Activated CD8-positive, alpha-beta memory T cell treated with anti-CD3 and anti-CD28 coated beads for 36 hours (primary cell): ENCODE data around the gene PPP4R2. TPM values are rescaled to one million over a fixed set of nuclear protein-coding genes. Genes with fewer than 3 reads are reported as not detected.

ENCODE experiments used
- CTCF ChIA-PET: fragments of 350-600 bp; sonication (Branson Sonifier 250); formaldehyde crosslinking; loops from one replicate; lab custom pipeline; 2021; ENCODE audit warnings: antibody characterized with exemption; lab: Charles Lee
- POLR2A ChIA-PET: fragments of 350-600 bp; sonication (Branson Sonifier 250); formaldehyde crosslinking; loops from one replicate; lab custom pipeline; 2021; ENCODE audit warnings: antibody characterized with exemption; lab: Charles Lee
- total RNA-seq, 2 experiments: library from RNA; stranded (reverse); gene quantifications; one replicate each; pipeline ENCODE4 v1.2.3, GENCODE V29; 2021

Gene PPP4R2
- total RNA-seq, 2 experiments from 2014 or later, result 118 to 121 TPM

GRCh38 chr3:73052857-73053256, 56.2 kb downstream of the PPP4R2 start:
- CTCF ChIA-PET, result no interaction called here
- POLR2A ChIA-PET, result no interaction called here

GRCh38 chr3:73055583-73055982, 59.0 kb downstream of the PPP4R2 start:
- ChIA-PET CTCF (interaction anchor here (0.7 to 1.5 kb wide), 5 partner anchors 8 to 117 kb away, joined by 3 to 6 read pairs (median 4); no protein-coding TSS in a partner anchor), POLR2A (interaction anchor here (0.5 kb wide), 1 partner anchor 107 kb away, joined by 3 read pairs; no protein-coding TSS in a partner anchor)

GRCh38 chr3:73056014-73056844, 59.6 kb downstream of the PPP4R2 start:
- ChIA-PET POLR2A (no interaction called here), CTCF (interaction anchor here (0.6 to 1.5 kb wide), 10 partner anchors 14 to 118 kb away, joined by 3 to 6 read pairs (median 3); no protein-coding TSS in a partner anchor)

GRCh38 chr3:73056845-73057150, 60.2 kb downstream of the PPP4R2 start:
- ChIA-PET POLR2A (no interaction called here), CTCF (interaction anchor here (0.6 to 1.5 kb wide), 8 partner anchors 14 to 112 kb away, joined by 3 to 6 read pairs (median 3); no protein-coding TSS in a partner anchor)

GRCh38 chr3:73060302-73060723, 63.7 kb downstream of the PPP4R2 start:
- ChIA-PET POLR2A (no interaction called here), CTCF (no interaction called here)

- POLR2A ChIA-PET, result no interaction called here
- CTCF ChIA-PET, result no interaction called here
Observed at GRCh38 chr3:73061416-73061815, 64.8 kb downstream of the PPP4R2 start, which contains the start of gene EBLN2. Gene EBLN2, plus strand, starts transcription at chr3:73061659. Its CDS starts 423 bp downstream, at chr3:73062082.

- POLR2A ChIA-PET, result interaction anchor here (0.6 kb wide), 1 partner anchor 125 kb away, joined by 3 read pairs; no protein-coding TSS in a partner anchor
- CTCF ChIA-PET, result interaction anchor here (1.3 kb wide), 1 partner anchor 19 kb away, joined by 3 read pairs; no protein-coding TSS in a partner anchor
Observed at GRCh38 chr3:73066243-73066642, 69.6 kb downstream of the PPP4R2 start.

- CTCF ChIA-PET, result no interaction called here
- POLR2A ChIA-PET, result no interaction called here
Observed at GRCh38 chr3:73068419-73068818, 71.8 kb downstream of the PPP4R2 start.

- ChIA-PET POLR2A (interaction anchor here (0.6 kb wide), 1 partner anchor 49 kb away, joined by 6 read pairs; no protein-coding TSS in a partner anchor), CTCF (interaction anchor here (1.5 kb wide), 1 partner anchor 116 kb away, joined by 3 read pairs; no protein-coding TSS in a partner anchor)
Observed at GRCh38 chr3:73069187-73069586, 72.6 kb downstream of the PPP4R2 start.

GRCh38 chr3:73069775-73070444, 73.3 kb downstream of the PPP4R2 start:
- CTCF ChIA-PET, result interaction anchor here (1.5 kb wide), 1 partner anchor 117 kb away, joined by 3 read pairs; no protein-coding TSS in a partner anchor

GRCh38 chr3:73070675-73071575, 74.3 kb downstream of the PPP4R2 start:
- ChIA-PET CTCF (interaction anchor here (1.0 to 1.5 kb wide), 2 partner anchors 14 to 118 kb away, joined by 3 read pairs; no protein-coding TSS in a partner anchor), POLR2A (no interaction called here)

More at GRCh38 chr3:73069775-73070444, 73.3 kb downstream of the PPP4R2 start:
- POLR2A ChIA-PET, result no interaction called here

GRCh38 chr3:73071952-73072351, 75.3 kb downstream of the PPP4R2 start:
- CTCF ChIA-PET, result no interaction called here
- POLR2A ChIA-PET, result no interaction called here

GRCh38 chr3:73072634-73073033, 76.0 kb downstream of the PPP4R2 start:
- ChIA-PET CTCF (no interaction called here), POLR2A (no interaction called here)

- CTCF ChIA-PET, result no interaction called here
- POLR2A ChIA-PET, result no interaction called here
Observed at GRCh38 chr3:73073091-73073707, 76.6 kb downstream of the PPP4R2 start.

- POLR2A ChIA-PET, result no interaction called here
- CTCF ChIA-PET, result interaction anchor here (0.7 kb wide), 1 partner anchor 135 kb away, joined by 4 read pairs; no protein-coding TSS in a partner anchor
Observed at GRCh38 chr3:73074781-73075180, 78.2 kb downstream of the PPP4R2 start.

GRCh38 chr3:73080216-73080966, 83.8 kb downstream of the PPP4R2 start:
- ChIA-PET POLR2A (no interaction called here), CTCF (interaction anchor here (1.1 kb wide), 1 partner anchor 229 kb away, joined by 4 read pairs; no protein-coding TSS in a partner anchor)

- ChIA-PET POLR2A (no interaction called here), CTCF (no interaction called here)
Observed at GRCh38 chr3:73081140-73081539, 84.5 kb downstream of the PPP4R2 start.

GRCh38 chr3:73084170-73084569, 87.6 kb downstream of the PPP4R2 start:
- POLR2A ChIA-PET, result no interaction called here
- CTCF ChIA-PET, result no interaction called here
